HPDE6-E6E7 (cell line): Measurements from ENCODE around the gene CHI3L1.

Experiments used
- DNase-seq: peaks from one replicate; pipeline ENCODE4 v3.0.0; 2011; ENCODE audit warnings: missing footprints; ENCODE audit errors: extremely low spot score

CHI3L1 gene

DNA sequence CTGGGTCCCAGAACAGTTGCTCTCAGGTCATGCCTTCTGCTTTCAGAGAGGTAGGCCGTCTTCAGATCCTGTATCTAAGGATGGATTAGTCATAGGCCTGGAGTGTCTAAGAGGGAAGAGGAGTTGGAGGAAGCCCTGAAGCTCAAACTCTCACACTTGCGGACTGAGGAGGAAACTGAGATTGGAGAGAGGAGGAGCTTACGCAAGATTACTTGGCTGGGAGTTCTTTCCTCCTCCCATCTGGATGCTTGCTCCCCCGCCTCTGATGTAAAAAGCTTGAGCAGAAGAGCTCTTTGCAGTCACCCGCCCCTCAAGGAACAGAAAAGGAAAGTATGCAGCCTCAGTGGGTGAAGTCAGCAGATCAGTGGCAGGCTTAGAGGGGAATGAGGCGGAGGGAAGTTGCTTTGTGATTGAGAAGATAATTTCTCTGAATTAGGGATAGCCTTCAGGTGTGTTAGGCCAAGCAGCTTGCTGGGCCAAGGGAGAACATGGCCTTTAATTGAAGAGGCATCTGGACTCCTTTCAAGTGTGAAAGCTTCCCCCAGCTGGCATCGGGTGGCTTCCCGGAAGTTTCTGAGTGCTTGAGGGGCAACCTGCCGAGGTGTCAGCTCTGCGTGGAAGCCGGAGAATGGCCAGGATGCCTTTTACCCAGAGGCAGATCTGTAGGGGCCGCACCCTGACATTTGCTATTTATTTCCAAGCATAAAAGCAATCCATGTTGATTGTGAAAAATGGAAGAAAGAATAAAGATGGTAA, 52.4 kb downstream of the CHI3L1 start:
- no peak for DNase-seq

DNA sequence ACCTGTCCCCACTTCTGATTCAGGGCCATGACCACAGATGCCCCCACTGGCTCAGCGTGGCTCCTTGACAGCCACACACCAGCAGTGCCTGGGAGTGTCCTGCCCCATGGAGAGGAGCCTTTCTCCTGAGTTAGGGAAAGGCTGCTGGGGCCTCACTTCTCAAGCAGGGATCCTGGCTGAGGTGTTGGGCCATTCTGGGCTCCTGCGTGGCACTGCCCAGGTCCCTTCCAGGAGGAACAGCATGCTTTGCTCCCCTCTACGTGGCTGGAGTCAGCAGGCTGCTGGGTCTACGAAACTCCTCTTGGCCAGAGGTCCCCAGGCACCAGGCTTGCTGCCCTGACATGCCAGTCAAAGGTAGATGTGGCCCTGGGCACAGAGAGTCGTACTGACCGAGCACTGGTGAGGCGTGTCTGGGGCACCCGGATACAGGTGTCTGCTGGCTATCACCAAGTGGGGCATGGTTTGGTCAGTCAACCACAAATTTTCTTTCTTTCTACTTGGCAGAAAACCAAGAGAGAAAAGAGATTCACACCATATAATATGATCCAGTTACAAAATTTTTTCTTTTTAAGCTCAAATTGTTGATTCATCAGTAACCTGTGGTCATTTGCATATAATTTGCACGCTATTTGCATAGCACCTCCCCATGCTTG, 54.8 kb downstream of the CHI3L1 start:
- no peak for DNase-seq

- no peak for DNase-seq
Observed at GRCh38 chr1:203130358-203130985, 56.0 kb downstream of the CHI3L1 start.

DNA sequence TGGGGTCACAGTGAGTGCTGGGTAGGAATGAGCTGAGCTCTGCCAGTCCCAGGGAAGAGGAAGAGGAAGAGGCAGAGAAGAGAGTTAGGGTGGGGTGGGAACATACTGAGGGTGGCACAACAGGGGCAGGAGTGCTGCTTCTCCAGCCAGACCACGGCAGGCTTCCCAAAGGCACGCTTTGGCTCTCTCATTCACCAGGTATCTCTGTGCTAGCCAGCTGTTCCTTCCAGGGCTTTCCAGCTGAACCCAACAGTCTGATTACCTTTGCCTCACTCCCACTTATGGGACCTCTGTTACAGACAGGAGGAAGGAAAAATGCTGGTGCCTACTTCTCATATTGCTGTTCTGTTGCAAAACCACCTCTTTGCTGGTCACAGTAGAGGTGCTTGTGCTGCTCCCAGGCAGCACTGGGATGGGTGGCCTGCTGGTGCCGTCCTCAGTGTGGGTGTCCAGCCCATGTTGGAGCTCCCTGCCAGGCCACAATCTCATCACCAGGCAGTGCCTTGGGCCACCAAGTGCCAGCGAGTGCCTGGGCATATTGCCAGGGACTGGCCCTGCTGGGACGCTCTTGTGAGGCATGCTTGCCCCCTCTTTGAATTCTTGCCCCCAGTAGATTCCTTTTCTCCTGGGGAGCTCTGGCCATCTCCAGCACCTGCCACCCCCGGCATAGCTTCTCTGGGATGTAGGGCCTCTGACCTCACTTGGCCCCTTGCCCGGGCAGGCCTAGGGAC, 56.8 kb downstream of the CHI3L1 start:
- no peak for DNase-seq
